Measurements from ENCODE around the gene ITGB6.
"Not testable (repeated sequence)": the region's sequence is repeated elsewhere in the genome, so short reads cannot be mapped to it uniquely, and the experiment has no call there.

ITGB6 gene

GRCh38 chr2:160126756-160127155 lies 73.3 kb downstream of the ITGB6 start:
- TF ChIP-seq CTCF (IDR thresholded peaks at IDR 0.05; ENCODE audit: low read depth, low read length, missing control alignments), result no peak
- no peak for DNase-seq (ENCODE audit: extremely low read depth, low read depth)

GRCh38 chr2:160126315-160126714 lies 73.8 kb downstream of the ITGB6 start:
- no peak for TF ChIP-seq CTCF (IDR thresholded peaks at IDR 0.05; ENCODE audit: low read depth, low read length, missing control alignments)

More at GRCh38 chr2:160126756-160127155, 73.3 kb downstream of the ITGB6 start:
- no peak overlapping the region for H3K4me3 ChIP-seq (replicated peaks; ENCODE audit: low read depth, low read length)

GRCh38 chr2:160125828-160126227 lies 74.2 kb downstream of the ITGB6 start:
- TF ChIP-seq CTCF (IDR thresholded peaks at IDR 0.05; ENCODE audit: low read depth, low read length, missing control alignments), result no peak
- H3K4me3 ChIP-seq (replicated peaks; ENCODE audit: low read depth, low read length), result no peak overlapping the region

More at GRCh38 chr2:160126315-160126714, 73.8 kb downstream of the ITGB6 start:
- no peak overlapping the region for H3K4me3 ChIP-seq (replicated peaks; ENCODE audit: low read depth, low read length)
- no peak for DNase-seq (ENCODE audit: extremely low read depth, low read depth)

GRCh38 chr2:160125366-160125765 lies 74.7 kb downstream of the ITGB6 start:
- H3K4me3 ChIP-seq (replicated peaks; ENCODE audit: low read depth, low read length), result no peak overlapping the region
- TF ChIP-seq CTCF (IDR thresholded peaks at IDR 0.05; ENCODE audit: low read depth, low read length, missing control alignments), result no peak
- DNase-seq (ENCODE audit: extremely low read depth, low read depth), result no peak

More at GRCh38 chr2:160125828-160126227, 74.2 kb downstream of the ITGB6 start:
- no peak for DNase-seq (ENCODE audit: extremely low read depth, low read depth)

- no peak for TF ChIP-seq CTCF (IDR thresholded peaks at IDR 0.05; ENCODE audit: low read depth, low read length, missing control alignments)
- no peak overlapping the region for H3K4me3 ChIP-seq (replicated peaks; ENCODE audit: low read depth, low read length)
- DNase-seq (ENCODE audit: extremely low read depth, low read depth), result no peak
Measured at GRCh38 chr2:160124571-160124970, 75.5 kb downstream of the ITGB6 start.

- DNase-seq (ENCODE audit: extremely low read depth, low read depth); H3K4me3 ChIP-seq (replicated peaks; ENCODE audit: low read depth, low read length): not testable (repeated sequence)
Measured at GRCh38 chr2:160114721-160115120, 85.4 kb downstream of the ITGB6 start.

- H3K4me3 ChIP-seq (replicated peaks; ENCODE audit: low read depth, low read length), result no peak overlapping the region
- DNase-seq (ENCODE audit: extremely low read depth, low read depth), result no peak
- no peak for TF ChIP-seq CTCF (IDR thresholded peaks at IDR 0.05; ENCODE audit: low read depth, low read length, missing control alignments)
Measured at GRCh38 chr2:160114020-160114419, 86.1 kb downstream of the ITGB6 start.

Measured in HFF-Myc (cell line).